Retinal pigment epithelial cell (primary cell): ENCODE measurements around the gene SLC22A5.

ENCODE experiments used
- DNase-seq: peaks from one replicate; pipeline ENCODE4 v3.0.0-alpha.2; 2010; ENCODE audit warnings: low read depth
- H3K4me3 ChIP-seq: 2 replicates; pipeline ENCODE4 v1.5.1; 2011; ENCODE audit warnings: mild to moderate bottlenecking, low read length, control low read depth, moderate library complexity
- TF ChIP-seq, protein P1 (sequence below): conservative IDR thresholded peaks from 2 replicates; pipeline ENCODE4 v1.5.1; 2011; ENCODE audit warnings: low read depth, low read length, control low read depth, inconsistent platforms

SLC22A5 gene

GRCh38 chr5:132424167-132424880 is 54.8 kb downstream of the SLC22A5 start:
- TF ChIP-seq, protein P1, sequence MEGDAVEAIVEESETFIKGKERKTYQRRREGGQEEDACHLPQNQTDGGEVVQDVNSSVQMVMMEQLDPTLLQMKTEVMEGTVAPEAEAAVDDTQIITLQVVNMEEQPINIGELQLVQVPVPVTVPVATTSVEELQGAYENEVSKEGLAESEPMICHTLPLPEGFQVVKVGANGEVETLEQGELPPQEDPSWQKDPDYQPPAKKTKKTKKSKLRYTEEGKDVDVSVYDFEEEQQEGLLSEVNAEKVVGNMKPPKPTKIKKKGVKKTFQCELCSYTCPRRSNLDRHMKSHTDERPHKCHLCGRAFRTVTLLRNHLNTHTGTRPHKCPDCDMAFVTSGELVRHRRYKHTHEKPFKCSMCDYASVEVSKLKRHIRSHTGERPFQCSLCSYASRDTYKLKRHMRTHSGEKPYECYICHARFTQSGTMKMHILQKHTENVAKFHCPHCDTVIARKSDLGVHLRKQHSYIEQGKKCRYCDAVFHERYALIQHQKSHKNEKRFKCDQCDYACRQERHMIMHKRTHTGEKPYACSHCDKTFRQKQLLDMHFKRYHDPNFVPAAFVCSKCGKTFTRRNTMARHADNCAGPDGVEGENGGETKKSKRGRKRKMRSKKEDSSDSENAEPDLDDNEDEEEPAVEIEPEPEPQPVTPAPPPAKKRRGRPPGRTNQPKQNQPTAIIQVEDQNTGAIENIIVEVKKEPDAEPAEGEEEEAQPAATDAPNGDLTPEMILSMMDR, result no peak
- H3K4me3 ChIP-seq, result no peak overlapping the region
- no peak for DNase-seq

DNA sequence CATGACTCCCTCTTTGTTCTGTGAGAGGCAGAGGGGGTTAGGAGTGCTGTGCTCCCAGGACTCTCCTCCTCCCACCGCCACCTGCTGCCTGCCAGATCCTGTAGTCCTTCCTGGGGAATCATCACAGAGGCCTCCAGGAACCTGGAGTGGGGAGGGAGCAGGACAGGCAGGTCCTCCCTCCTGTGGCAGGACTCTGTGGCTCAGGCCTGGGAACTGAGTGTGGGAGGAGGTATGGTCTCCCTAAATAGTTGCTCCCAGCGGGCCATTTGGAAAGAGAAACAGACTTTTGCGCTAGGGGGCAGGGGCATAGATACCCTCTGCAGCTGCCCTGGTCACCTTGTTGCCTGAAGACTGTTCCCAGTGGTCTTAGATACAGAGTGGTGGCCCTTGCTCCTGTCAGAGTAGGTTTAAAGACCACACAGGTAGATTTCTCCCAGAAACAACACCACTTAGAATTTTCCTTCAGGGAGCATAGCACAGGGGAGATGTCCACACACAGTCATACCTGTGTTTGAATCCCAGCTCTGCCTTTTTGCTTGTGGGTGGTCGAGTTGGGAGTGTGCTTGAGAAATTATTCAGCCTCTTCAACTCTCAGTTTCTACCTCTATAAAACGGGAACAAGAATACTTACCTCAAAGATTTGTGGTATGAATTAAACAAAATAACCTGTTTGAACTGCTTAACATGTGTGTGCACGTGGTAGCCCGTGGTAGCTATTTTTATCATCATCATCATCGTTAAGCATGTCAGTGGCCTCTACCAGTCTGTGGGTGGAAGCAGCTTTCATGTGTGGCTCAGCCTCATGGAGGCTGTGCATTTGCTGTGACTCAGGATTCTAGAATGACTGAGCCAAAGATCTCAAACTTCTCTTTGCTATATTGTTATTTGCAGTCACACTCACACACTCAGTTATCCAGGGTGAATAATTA is 55.8 kb downstream of the SLC22A5 start:
- TF ChIP-seq, protein P1, result no peak
- no peak overlapping the region for H3K4me3 ChIP-seq
- DNase-seq, result no peak

- no peak overlapping the region for H3K4me3 ChIP-seq
- TF ChIP-seq, protein P1, result no peak
These were observed 56.5 kb downstream of the SLC22A5 start for GRCh38 chr5:132425975-132426524.

DNA sequence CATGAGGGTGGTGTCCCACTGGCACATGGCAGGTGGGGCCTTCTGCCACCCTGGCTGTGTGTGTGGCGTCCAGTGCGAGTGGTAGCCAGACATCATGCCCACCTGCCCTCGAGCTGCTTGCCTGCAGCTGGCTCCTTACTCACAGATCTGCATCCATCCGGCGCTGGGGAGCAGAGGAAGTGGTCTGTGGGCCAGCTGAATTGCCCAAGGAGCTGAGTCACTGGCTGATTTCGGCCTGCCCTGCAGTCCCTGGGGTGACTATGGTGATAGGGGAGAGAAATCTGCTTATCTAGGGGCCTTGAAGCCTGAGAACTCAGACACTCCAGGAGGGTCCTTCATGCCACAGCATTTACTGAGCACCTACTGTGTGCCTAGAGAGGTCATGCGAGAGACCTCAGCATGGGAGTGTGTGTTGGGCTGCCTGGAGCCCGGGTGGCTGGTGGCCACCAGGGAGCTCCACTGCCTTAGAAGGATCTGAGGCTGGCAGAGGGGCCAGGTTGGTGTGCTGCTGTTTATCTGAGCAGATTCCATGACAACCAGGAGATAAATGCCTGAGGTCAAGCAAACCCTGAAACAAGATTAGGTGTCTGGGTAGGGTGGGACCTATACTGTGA is 57.1 kb downstream of the SLC22A5 start:
- TF ChIP-seq, protein P1, result peak; percentile 50
- DNase-seq, result no peak
- H3K4me3 ChIP-seq, result no peak overlapping the region

More at GRCh38 chr5:132425975-132426524, 56.5 kb downstream of the SLC22A5 start:
- DNase-seq, result no peak

DNA sequence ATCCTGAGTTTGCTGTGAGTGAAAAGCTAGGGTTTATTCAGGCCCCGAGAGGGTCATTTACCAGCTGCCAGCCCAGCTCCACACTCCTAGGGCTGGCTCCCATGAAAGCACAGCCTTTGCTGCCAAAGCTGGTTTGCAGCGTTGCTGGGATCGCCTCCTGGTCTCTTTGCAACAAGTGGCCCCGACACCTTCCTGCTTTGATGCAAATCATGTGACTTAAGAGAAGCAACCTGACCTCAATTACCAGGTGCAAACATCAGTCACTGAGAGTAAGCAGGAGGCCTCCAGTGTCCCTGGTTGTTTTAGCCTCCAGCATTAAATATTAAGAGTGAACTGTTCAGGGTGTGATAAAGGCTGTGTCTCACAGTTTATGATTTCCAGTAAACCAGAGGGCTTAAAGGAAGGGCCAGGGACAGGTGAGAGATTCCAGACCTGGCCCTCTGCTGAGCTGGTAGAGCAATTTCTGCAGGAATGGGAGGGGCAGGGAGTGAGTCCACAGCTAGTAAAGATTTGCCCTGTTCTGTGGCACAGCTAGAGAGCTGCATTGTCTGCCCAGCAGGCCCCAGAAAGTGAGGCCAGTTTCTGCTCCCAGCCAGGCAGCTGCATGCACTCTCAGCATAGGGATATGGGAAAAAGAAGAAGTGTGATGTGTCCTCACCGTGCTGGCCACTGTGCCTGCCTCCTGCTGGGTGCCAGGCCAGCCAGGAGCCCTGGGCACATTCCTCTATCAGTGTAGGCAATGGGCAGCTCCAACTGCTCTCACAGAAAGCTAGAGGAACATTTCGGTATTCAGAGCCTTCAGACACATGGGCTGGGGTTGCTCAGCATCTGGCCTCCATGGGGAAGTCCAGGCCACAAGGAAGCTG is 58.0 kb downstream of the SLC22A5 start:
- TF ChIP-seq, protein P1, result no peak
- no peak overlapping the region for H3K4me3 ChIP-seq

DNA sequence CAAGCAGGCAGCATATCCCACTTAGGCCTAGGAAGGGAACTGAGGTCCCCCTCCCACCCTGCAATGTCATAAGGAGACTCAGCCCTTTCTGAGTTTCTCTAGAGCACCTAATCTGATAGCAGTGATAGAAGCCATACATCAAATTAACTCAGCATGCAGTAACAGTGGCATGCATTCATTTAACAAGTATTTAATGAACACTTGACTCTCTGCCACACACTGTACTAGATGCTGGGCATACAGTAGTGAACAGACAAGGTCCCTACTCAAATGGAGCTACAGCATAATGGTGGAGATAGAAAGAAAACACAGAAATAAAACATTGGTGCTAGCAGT is 58.6 kb downstream of the SLC22A5 start:
- TF ChIP-seq, protein P1, result no peak
- no peak for DNase-seq
- no peak overlapping the region for H3K4me3 ChIP-seq

More for the DNA sequence above, 58.0 kb downstream of the SLC22A5 start:
- DNase-seq, result no peak
